T-helper 2 cell treated with Interferon-gamma antibody and Interleukin-4, amounts not matched to agents 100 ng/mL and 5 ng/mL, for 36 hours (primary cell): Measurements from ENCODE around the gene INSYN2A. TPM values are rescaled to one million over a fixed set of nuclear protein-coding genes. Genes with fewer than 3 reads are reported as not detected.

Experiments
- intact Hi-C: fragments of 100-400 bp; cut with micrococcal nuclease; formaldehyde crosslinking; loops from one replicate; pipeline ENCODE4 v1.15.1; 2023
- total RNA-seq: library from RNA; stranded (reverse); gene quantifications from 2 replicates; pipeline ENCODE4 v1.2.3, GENCODE V29; 2022

INSYN2A gene
- not detected in 2 replicates for total RNA-seq

GRCh38 chr10:127196282-127197153, at the start of gene INSYN2A:
Gene INSYN2A, minus strand, starts transcription at chr10:127196591. Its CDS starts 20,196 bp downstream, at chr10:127176395.
- intact Hi-C loops: no loop called here

DNA sequence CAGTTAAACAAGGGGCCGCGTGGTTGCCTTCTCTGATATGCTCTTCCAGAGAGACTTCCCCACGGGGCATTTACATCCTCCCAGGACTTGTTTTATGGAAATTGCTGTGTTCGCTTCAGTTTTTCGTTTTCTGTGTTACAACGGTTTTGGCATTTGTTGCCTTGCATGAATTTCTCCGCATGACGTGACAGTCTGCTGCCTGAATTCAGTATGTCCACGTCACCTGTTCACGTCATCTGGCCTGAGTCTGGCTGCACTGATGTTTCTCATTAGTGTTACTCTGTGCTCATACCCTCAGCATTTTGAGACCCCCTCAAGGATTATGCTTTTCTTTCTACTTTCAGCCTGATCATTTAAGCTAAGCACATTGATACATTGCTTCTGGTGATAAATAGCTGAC, 49.1 kb upstream of the INSYN2A start:
- intact Hi-C loops: no loop called here

- intact Hi-C loops: loop anchor here (2.0 kb wide), 1 partner anchor 111 kb away; no protein-coding TSS in a partner anchor
Observed at GRCh38 chr10:127243490-127244272, 47.3 kb upstream of the INSYN2A start.

- intact Hi-C loops: loop anchor here (2.0 kb wide), 1 partner anchor 112 kb away; no protein-coding TSS in a partner anchor
Observed at GRCh38 chr10:127242914-127243313, 46.5 kb upstream of the INSYN2A start.

- intact Hi-C loops: no loop called here
Observed at GRCh38 chr10:127236266-127236665, 39.9 kb upstream of the INSYN2A start.

- intact Hi-C loops: no loop called here
Observed at GRCh38 chr10:127234306-127234800, 38.0 kb upstream of the INSYN2A start.

- intact Hi-C loops: no loop called here
Observed at GRCh38 chr10:127228195-127228787, 31.9 kb upstream of the INSYN2A start.

- intact Hi-C loops: no loop called here
Observed at GRCh38 chr10:127227663-127228062, 31.3 kb upstream of the INSYN2A start.

GRCh38 chr10:127227027-127227426, 30.6 kb upstream of the INSYN2A start:
- intact Hi-C loops: no loop called here

- intact Hi-C loops: no loop called here
Observed at GRCh38 chr10:127221281-127221680, 24.9 kb upstream of the INSYN2A start.

DNA sequence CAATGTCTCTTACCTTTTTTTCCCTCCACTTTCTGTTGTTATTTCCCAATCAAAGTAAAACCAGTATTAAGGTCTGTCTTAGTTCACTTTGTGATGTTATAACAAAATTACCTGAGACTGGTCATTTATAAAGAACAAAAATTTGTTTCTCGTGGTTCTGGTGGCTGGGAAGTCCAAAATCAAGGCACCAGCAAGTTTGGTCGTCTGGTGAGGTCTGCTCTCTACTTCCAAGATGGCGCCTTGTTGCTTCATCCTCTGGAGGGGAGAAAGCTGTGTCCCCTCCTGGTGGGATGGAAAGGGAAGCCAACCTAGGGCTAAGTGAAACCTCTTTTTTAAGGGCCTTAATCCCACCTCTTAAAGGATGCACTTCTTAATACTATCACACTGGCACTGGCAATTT, 22.3 kb upstream of the INSYN2A start:
- intact Hi-C loops: no loop called here

- intact Hi-C loops: no loop called here
Observed at GRCh38 chr10:127216786-127217185, 20.4 kb upstream of the INSYN2A start.

- intact Hi-C loops: no loop called here
Observed at GRCh38 chr10:127216274-127216673, 19.9 kb upstream of the INSYN2A start.

DNA sequence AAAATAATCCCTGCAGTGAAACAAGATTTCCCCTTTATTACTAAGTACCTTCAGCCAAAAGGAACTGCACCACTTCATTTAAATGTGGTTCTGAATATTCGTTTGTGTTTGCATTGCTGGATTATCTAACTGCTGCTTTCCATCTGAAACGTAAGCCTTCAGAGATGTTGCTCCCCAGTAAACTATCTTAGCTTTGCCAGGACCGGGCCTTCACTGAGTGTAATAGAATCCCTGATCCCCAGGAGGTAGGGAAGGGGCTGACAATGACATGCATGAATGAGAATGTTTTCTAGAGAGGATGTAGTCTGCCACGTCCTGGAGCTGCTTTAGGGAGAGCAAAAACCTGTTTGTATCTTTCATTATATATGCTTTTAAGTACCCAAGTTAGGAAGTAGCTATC, 19.5 kb upstream of the INSYN2A start:
- intact Hi-C loops: no loop called here

DNA sequence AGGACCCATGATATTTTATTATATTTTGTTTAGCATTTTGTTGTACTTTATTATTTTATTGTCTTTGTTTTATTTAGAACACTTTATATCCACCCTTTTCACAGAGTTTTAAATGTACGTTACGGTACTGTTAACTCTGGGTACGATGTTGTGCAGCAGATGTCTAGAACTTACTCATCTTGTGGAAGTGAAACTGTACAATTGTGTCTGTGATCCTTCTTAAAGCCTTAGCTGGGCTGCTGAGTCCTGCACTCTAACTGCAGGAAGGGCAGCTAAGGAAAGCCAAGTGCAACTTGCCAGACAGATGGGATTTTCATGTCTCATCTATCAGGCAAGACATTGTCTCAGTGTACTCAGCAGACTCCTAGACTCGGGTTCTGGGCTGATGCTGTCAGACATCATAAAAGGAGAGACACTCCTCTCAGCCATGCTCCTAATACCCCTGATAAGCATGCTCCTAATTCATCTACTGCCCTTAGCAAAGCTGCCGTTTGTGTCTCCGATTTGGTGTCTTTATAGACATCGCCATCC, 14.6 kb upstream of the INSYN2A start:
- intact Hi-C loops: no loop called here

GRCh38 chr10:127207081-127207480, 10.7 kb upstream of the INSYN2A start:
- intact Hi-C loops: no loop called here

GRCh38 chr10:127203067-127203466, 6.7 kb upstream of the INSYN2A start:
- intact Hi-C loops: no loop called here

- intact Hi-C loops: no loop called here
Observed at GRCh38 chr10:127200646-127201045, 4.3 kb upstream of the INSYN2A start.

- intact Hi-C loops: no loop called here
Observed at GRCh38 chr10:127198721-127199120, 2.3 kb upstream of the INSYN2A start.

DNA sequence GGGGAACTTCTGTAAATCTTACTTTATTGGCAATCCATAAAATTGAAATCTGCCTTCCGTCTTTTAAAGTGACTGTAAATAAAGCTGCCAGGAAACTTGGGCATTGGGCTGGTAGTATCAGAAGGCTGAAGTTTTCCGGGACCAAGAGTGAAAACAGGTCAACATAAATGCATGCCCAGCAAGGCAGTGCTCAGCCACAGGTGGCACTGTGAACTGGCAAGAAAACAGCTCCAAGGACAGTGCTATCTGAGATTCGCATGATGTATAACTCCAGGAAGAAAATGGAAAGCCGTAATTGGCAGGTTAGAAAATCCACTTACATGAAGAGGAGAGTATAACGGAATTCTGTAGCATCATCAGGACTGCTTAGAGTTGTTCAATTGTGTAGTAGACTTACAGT, 1.9 kb upstream of the INSYN2A start:
- intact Hi-C loops: no loop called here

DNA sequence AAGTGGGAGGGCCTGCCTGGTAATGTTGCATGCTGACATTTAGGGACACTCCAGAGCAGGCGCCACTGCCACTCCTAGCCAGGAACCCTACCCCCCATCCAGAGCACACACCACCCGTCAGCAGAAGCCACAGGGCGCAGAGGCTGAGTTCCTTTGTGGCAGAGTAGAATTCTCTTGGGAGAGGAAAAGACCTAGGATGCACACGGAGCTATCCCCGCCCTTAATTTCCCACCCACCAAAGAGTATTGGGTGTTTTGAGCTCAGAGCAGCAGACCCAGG, 702 bp upstream of the INSYN2A start:
- intact Hi-C loops: no loop called here
